Measurements from ENCODE around the gene PCDHA1. TPM values are rescaled to one million over a fixed set of nuclear protein-coding genes. Genes with fewer than 3 reads are reported as not detected.

Gene PCDHA1
- total RNA-seq, 2 experiments from 2014 or later: not detected

GRCh38 chr5:140992828-140993227, 206.9 kb downstream of the PCDHA1 start:
- POLR2A ChIA-PET: no interaction called here
- CTCF ChIA-PET: no interaction called here
- H3K4me1 Mint-ChIP-seq (ENCODE audit: low read depth): no peaks in the 10 kb centered on the region
- H3K36me3 Mint-ChIP-seq (ENCODE audit: low read depth): no peaks in the 10 kb centered on the region
- no peak overlapping the region for H3K27ac Mint-ChIP-seq
- H3K9me3 Mint-ChIP-seq (ENCODE audit: insufficient read depth): no peaks in the 10 kb centered on the region
- ATAC-seq (no peak), DNase-seq (no peak)
- H3K27me3 Mint-ChIP-seq (ENCODE audit: low read depth): no peaks in the 10 kb centered on the region
- no peak overlapping the region for H3K4me3 Mint-ChIP-seq

DNA sequence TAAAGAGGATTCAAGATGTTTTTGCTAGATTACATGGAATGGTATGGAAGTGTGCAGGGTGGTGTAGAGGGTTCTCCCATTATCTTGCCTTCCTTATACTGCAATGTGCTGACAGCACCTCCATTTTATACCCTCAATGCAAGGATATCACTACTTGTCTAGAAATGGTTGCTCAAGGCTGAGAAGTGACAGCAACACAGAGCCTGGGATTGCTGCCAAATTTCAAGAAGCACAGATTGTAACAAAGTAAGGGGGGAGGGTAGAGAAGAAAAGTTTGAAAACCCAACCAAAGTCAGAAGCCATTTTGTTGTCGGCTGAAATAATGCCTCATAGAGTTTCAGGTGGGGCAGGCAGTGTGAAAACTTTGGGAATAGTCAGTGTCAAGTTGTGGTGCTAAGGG, 210.1 kb downstream of the PCDHA1 start:
- H3K27ac Mint-ChIP-seq: no peak overlapping the region
- no peak for ATAC-seq
- no peaks in the 10 kb centered on the region for H3K9me3 Mint-ChIP-seq (ENCODE audit: insufficient read depth)
- H3K36me3 Mint-ChIP-seq (ENCODE audit: low read depth): no peaks in the 10 kb centered on the region
- H3K4me1 Mint-ChIP-seq (ENCODE audit: low read depth): no peaks in the 10 kb centered on the region
- CTCF ChIA-PET: no interaction called here
- POLR2A ChIA-PET: no interaction called here
- no peak overlapping the region for H3K4me3 Mint-ChIP-seq
- peaks cover under 1% of the 10 kb centered on the region for H3K27me3 Mint-ChIP-seq (ENCODE audit: low read depth)
- DNase-seq: no peak

DNA sequence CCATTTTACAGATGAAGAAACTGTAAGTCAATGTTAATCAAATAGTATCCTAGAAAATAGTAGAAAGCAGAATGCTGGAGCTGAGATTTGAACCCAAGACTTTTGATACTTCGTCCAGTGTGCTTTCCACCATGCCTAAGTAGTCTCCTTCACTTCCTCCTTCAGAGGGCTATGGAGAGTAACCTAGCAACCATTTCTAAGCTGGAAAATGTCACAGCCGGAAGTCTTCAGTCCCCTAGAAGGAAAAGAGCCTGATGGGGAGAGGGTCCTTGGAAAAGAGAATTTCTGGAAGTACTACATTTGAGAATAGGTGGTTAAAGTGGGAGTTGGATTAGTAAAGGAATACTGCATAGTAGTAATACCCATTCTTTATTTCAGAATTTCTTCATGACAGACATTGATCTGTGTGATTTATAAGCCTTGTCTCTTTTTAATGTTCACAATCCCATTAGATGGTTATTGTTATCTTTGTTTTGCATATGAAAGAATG, 213.0 kb downstream of the PCDHA1 start:
- peaks cover 16% of the 10 kb centered on the region for H3K27me3 Mint-ChIP-seq (ENCODE audit: low read depth)
- no peak for ATAC-seq
- ChIA-PET POLR2A (no interaction called here), CTCF (no interaction called here)
- no peak overlapping the region for H3K4me3 Mint-ChIP-seq
- H3K36me3 Mint-ChIP-seq (ENCODE audit: low read depth): no peaks in the 10 kb centered on the region
- H3K9me3 Mint-ChIP-seq (ENCODE audit: insufficient read depth): no peaks in the 10 kb centered on the region
- DNase-seq: no peak
- H3K4me1 Mint-ChIP-seq (ENCODE audit: low read depth): no peaks in the 10 kb centered on the region
- no peak overlapping the region for H3K27ac Mint-ChIP-seq

GRCh38 chr5:141001446-141001843, 215.5 kb downstream of the PCDHA1 start:
- Mint-ChIP-seq H3K9me3 (ENCODE audit: insufficient read depth) (no peaks in the 10 kb centered on the region), H3K36me3 (ENCODE audit: low read depth) (no peaks in the 10 kb centered on the region), H3K27me3 (ENCODE audit: low read depth) (peaks cover 16% of the 10 kb centered on the region), H3K4me1 (ENCODE audit: low read depth) (no peaks in the 10 kb centered on the region), H3K27ac (no peak overlapping the region), H3K4me3 (no peak overlapping the region)
- ATAC-seq (no peak), DNase-seq (no peak)
- ChIA-PET POLR2A (no interaction called here), CTCF (no interaction called here)

DNA sequence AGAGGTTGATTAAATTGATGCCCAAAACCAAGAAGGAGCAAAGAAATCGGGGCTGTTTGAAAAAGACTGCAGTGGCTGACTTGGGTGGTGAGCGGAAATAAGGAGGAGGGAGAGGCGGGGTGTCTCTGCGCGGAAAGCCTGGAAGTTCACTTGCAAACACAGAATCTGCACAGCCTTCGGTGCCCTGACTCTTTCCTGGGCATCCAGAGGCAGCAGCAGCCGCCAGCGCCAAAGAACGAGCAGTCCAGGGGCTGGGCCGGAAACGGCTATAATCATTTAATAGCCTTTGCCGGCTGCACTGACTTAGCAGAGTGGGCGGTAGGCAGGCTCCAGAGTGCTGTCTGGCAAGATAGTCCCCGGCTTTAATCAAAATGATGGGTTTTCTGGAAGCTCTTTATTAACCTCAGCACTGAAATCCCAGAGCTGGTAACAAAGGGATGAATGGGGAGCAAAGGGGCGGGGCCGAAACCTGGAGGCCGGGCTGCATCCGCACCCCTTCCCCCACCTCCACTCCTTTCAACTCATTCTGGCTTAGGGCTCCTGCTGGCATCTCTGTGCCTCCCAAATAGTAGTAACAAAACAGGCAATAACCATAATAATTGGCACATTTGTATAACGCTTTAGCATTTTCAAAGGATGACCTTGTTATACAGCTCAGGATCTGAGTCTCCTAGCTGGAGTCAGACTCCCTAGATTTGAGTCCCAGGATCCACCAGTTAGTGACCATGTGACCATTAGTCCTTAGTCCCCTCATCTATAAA, 216.1 kb downstream of the PCDHA1 start:
- no peak for ATAC-seq
- ChIA-PET CTCF (no interaction called here), POLR2A (no interaction called here)
- no peak overlapping the region for H3K27ac Mint-ChIP-seq
- no peaks in the 10 kb centered on the region for H3K36me3 Mint-ChIP-seq (ENCODE audit: low read depth)
- no peaks in the 10 kb centered on the region for H3K4me1 Mint-ChIP-seq (ENCODE audit: low read depth)
- H3K9me3 Mint-ChIP-seq (ENCODE audit: insufficient read depth): no peaks in the 10 kb centered on the region
- no peak for DNase-seq
- peaks cover 16% of the 10 kb centered on the region for H3K27me3 Mint-ChIP-seq (ENCODE audit: low read depth)
- H3K4me3 Mint-ChIP-seq: no peak overlapping the region

GRCh38 chr5:141002605-141002965, 216.6 kb downstream of the PCDHA1 start:
- ChIA-PET CTCF (no interaction called here), POLR2A (no interaction called here)
- Mint-ChIP-seq H3K36me3 (ENCODE audit: low read depth) (no peaks in the 10 kb centered on the region), H3K4me3 (no peak overlapping the region), H3K4me1 (ENCODE audit: low read depth) (no peaks in the 10 kb centered on the region), H3K27me3 (ENCODE audit: low read depth) (peaks cover 16% of the 10 kb centered on the region), H3K9me3 (ENCODE audit: insufficient read depth) (no peaks in the 10 kb centered on the region), H3K27ac (no peak overlapping the region)
- DNase-seq: no peak
- no peak for ATAC-seq

DNA sequence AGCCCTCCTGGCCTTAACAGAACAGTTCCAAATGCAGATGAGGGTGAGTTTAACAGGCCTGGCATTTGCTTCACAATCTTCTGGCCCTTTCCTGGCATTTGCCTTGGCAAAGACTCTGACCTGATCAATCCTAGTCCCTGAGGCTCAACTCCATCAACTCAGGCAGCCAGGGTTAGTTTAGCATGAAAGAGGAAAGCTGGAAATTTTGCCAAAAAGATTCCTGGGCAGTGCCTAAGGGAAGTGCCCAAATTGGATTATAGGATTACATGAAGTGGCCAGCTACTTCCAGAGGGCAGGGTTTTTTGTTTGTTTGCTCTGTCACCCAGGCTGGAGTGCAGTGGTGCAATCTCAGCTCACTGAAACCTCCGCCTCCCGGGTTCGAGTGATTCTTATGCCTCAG, 217.1 kb downstream of the PCDHA1 start:
- no peaks in the 10 kb centered on the region for H3K36me3 Mint-ChIP-seq (ENCODE audit: low read depth)

GRCh38 chr5:141003791-141004611, 218.1 kb downstream of the PCDHA1 start:
- H3K27ac Mint-ChIP-seq: no peak overlapping the region

More for the DNA sequence above, 217.1 kb downstream of the PCDHA1 start:
- ChIA-PET CTCF (no interaction called here), POLR2A (no interaction called here)
- Mint-ChIP-seq H3K4me3 (no peak overlapping the region), H3K9me3 (ENCODE audit: insufficient read depth) (no peaks in the 10 kb centered on the region), H3K27me3 (ENCODE audit: low read depth) (peaks cover 16% of the 10 kb centered on the region), H3K4me1 (ENCODE audit: low read depth) (no peaks in the 10 kb centered on the region), H3K27ac (no peak overlapping the region)
- no peak for ATAC-seq
- no peak for DNase-seq

GRCh38 chr5:141007791-141008190, 221.9 kb downstream of the PCDHA1 start:
- DNase-seq: no peak
- POLR2A ChIA-PET: no interaction called here
- no peaks in the 10 kb centered on the region for H3K27me3 Mint-ChIP-seq (ENCODE audit: low read depth)

More at GRCh38 chr5:141003791-141004611, 218.1 kb downstream of the PCDHA1 start:
- Mint-ChIP-seq H3K27me3 (ENCODE audit: low read depth) (peaks cover 16% of the 10 kb centered on the region), H3K36me3 (ENCODE audit: low read depth) (no peaks in the 10 kb centered on the region), H3K9me3 (ENCODE audit: insufficient read depth) (no peaks in the 10 kb centered on the region), H3K4me3 (no peak overlapping the region), H3K4me1 (ENCODE audit: low read depth) (no peaks in the 10 kb centered on the region)
- ATAC-seq (no peak), DNase-seq (no peak)
- ChIA-PET CTCF (no interaction called here), POLR2A (no interaction called here)

DNA sequence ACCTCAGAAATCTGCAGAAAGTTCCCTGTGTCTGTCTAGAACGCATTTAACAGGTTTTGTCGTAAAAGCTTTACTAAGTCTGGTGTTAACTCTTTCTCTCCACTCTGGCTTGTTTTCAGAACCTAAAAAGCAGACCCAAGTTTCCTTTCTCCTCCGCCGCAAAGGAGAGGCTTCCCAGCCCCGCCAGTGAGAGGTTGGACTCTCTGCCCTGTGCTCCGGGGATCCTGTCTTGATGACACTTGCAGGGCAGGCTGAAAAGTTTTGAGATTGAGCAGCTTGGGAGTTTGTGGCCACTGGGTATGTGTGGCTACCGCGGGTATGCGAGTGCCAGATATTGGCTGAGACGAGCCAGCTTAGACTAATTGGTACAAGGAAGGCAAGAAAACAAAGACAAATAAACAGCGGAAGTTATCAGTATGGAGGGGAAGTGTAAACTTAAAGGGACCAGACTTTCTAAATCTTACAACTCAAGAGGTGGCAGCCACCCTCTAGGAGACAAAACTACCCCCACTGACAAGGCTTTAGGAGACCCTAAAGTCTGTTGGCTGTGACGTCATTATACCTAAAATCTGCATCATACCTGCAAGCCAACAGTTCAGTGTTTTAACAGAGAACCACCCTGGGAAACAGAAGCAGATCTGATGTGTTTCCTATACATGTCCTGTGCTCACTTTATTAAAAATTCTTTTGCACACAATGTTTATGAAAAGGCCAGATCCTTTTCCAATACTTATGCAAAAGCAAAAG, 224.3 kb downstream of the PCDHA1 start:
- ChIA-PET POLR2A (no interaction called here), CTCF (no interaction called here)
- no peaks in the 10 kb centered on the region for H3K9me3 Mint-ChIP-seq (ENCODE audit: insufficient read depth)
- DNase-seq (no peak), ATAC-seq (no peak)
- no peaks in the 10 kb centered on the region for H3K4me1 Mint-ChIP-seq (ENCODE audit: low read depth)
- H3K27ac Mint-ChIP-seq: no peak overlapping the region
- H3K4me3 Mint-ChIP-seq: no peak overlapping the region
- no peaks in the 10 kb centered on the region for H3K36me3 Mint-ChIP-seq (ENCODE audit: low read depth)
- H3K27me3 Mint-ChIP-seq (ENCODE audit: low read depth): no peaks in the 10 kb centered on the region

More at GRCh38 chr5:141007791-141008190, 221.9 kb downstream of the PCDHA1 start:
- H3K9me3 Mint-ChIP-seq (ENCODE audit: insufficient read depth): no peaks in the 10 kb centered on the region
- H3K4me3 Mint-ChIP-seq: no peak overlapping the region
- no peak for ATAC-seq
- no peak overlapping the region for H3K27ac Mint-ChIP-seq
- H3K4me1 Mint-ChIP-seq (ENCODE audit: low read depth): no peaks in the 10 kb centered on the region
- no peaks in the 10 kb centered on the region for H3K36me3 Mint-ChIP-seq (ENCODE audit: low read depth)
- CTCF ChIA-PET: no interaction called here

DNA sequence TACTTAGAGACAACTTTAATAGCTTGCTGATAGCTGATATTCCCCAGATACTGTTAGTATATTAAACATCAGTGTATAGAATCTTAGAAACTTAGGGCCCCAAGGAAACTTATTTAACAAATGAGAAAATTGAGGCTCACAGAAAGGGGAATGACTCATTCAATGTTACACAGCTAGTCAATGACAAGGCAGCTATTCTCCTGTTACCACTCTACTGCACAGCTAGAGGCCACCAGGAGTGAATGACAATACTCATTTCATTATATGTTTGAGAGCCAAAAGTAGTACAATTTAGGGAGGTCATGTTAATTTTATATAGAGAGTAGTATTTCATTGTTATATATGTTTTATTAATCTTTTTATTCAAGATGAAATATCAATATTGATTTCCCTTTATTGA, 232.0 kb downstream of the PCDHA1 start:
- DNase-seq (no peak), ATAC-seq (no peak)
- Mint-ChIP-seq H3K9me3 (ENCODE audit: insufficient read depth) (no peaks in the 10 kb centered on the region), H3K4me3 (no peak overlapping the region), H3K27ac (no peak overlapping the region), H3K36me3 (ENCODE audit: low read depth) (no peaks in the 10 kb centered on the region), H3K4me1 (ENCODE audit: low read depth) (no peaks in the 10 kb centered on the region), H3K27me3 (ENCODE audit: low read depth) (no peaks in the 10 kb centered on the region)
- POLR2A ChIA-PET: no interaction called here
- CTCF ChIA-PET: no interaction called here

DNA sequence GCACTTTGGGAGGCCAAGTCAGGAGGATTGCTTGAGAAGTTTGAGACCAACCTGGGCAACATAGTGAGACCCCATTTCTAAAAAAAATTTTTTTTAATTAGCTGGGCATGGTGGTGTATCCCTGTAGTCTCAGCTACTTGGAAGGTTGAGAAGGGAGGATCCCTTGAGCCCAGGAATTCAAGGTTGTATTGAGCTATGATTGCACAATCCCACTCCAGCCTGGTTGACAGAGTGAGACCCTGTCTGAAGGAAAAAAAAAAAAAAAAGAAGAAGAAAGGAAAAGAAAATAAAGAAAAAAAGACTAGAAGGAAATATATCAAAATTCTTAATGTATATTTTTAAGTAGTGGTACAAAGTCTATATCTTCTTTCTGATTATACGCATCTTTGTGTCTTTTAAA, 236.4 kb downstream of the PCDHA1 start:
- DNase-seq (no peak), ATAC-seq (no peak)
- no peaks in the 10 kb centered on the region for H3K9me3 Mint-ChIP-seq (ENCODE audit: insufficient read depth)
- ChIA-PET CTCF (no interaction called here), POLR2A (no interaction called here)
- no peaks in the 10 kb centered on the region for H3K27me3 Mint-ChIP-seq (ENCODE audit: low read depth)
- no peak overlapping the region for H3K4me3 Mint-ChIP-seq
- H3K4me1 Mint-ChIP-seq (ENCODE audit: low read depth): no peaks in the 10 kb centered on the region
- no peak overlapping the region for H3K27ac Mint-ChIP-seq
- no peaks in the 10 kb centered on the region for H3K36me3 Mint-ChIP-seq (ENCODE audit: low read depth)

All from activated CD8-positive, alpha-beta T cell treated with anti-CD3 and anti-CD28 coated beads, Interleukin-2, amount 10 ng/mL, durations not matched to agents 7 days and 5 days (primary cell).